ENCODE results near the gene MRPS17.

DNA sequence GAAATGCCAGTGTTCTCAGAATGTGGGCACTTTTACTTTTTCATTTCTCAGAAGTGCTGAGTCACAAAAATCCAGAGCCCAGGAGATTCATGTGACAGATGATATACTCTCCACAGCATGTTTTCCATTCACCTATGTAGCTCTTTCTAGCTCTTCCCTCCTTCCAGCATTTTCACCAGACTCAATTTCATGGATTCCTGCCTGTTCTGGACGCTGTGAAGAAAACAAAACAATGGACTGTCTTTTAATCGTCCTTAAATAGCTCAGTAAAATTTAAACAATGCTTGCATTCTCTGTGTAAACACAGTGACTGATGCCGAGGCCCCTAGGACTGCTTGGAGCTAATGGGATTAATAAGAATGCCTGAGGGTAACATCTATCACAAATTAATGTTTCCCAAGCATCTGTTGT lies 38.9 kb upstream of the MRPS17 start:
- TF ChIP-seq, protein P1, sequence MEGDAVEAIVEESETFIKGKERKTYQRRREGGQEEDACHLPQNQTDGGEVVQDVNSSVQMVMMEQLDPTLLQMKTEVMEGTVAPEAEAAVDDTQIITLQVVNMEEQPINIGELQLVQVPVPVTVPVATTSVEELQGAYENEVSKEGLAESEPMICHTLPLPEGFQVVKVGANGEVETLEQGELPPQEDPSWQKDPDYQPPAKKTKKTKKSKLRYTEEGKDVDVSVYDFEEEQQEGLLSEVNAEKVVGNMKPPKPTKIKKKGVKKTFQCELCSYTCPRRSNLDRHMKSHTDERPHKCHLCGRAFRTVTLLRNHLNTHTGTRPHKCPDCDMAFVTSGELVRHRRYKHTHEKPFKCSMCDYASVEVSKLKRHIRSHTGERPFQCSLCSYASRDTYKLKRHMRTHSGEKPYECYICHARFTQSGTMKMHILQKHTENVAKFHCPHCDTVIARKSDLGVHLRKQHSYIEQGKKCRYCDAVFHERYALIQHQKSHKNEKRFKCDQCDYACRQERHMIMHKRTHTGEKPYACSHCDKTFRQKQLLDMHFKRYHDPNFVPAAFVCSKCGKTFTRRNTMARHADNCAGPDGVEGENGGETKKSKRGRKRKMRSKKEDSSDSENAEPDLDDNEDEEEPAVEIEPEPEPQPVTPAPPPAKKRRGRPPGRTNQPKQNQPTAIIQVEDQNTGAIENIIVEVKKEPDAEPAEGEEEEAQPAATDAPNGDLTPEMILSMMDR (tag by site-specific recombination; IDR thresholded peaks at IDR 0.05), result no peak
- TF ChIP-seq TCF7L2 (IDR thresholded peaks at IDR 0.05; ENCODE audit: borderline replicate concordance, low read depth, low read length) (no peak), ZNF175 (tag by site-specific recombination; IDR thresholded peaks at IDR 0.05) (no peak), ZNF274 (IDR thresholded peaks at IDR 0.05; ENCODE audit: low read length) (no peak), ZNF274 (tag by site-specific recombination; IDR thresholded peaks at IDR 0.05; ENCODE audit: borderline replicate concordance) (no peak), PRDM1 (tag by site-specific recombination; IDR thresholded peaks at IDR 0.05) (no peak), ZXDB (tag by site-specific recombination; IDR thresholded peaks at IDR 0.05) (no peak), ZNF211 (tag by site-specific recombination; IDR thresholded peaks at IDR 0.05; ENCODE audit: low read depth) (no peak)
- TF ChIP-seq, protein P2, sequence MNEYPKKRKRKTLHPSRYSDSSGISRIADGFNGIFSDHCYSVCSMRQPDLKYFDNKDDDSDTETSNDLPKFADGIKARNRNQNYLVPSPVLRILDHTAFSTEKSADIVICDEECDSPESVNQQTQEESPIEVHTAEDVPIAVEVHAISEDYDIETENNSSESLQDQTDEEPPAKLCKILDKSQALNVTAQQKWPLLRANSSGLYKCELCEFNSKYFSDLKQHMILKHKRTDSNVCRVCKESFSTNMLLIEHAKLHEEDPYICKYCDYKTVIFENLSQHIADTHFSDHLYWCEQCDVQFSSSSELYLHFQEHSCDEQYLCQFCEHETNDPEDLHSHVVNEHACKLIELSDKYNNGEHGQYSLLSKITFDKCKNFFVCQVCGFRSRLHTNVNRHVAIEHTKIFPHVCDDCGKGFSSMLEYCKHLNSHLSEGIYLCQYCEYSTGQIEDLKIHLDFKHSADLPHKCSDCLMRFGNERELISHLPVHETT (tag by site-specific recombination; IDR thresholded peaks at IDR 0.05), result no peak
- TF ChIP-seq, protein P3, sequence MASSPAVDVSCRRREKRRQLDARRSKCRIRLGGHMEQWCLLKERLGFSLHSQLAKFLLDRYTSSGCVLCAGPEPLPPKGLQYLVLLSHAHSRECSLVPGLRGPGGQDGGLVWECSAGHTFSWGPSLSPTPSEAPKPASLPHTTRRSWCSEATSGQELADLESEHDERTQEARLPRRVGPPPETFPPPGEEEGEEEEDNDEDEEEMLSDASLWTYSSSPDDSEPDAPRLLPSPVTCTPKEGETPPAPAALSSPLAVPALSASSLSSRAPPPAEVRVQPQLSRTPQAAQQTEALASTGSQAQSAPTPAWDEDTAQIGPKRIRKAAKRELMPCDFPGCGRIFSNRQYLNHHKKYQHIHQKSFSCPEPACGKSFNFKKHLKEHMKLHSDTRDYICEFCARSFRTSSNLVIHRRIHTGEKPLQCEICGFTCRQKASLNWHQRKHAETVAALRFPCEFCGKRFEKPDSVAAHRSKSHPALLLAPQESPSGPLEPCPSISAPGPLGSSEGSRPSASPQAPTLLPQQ (tag by site-specific recombination; IDR thresholded peaks at IDR 0.05), result no peak
